Gastroesophageal sphincter (tissue), 4 donors: ENCODE measurements around the gene NEMP1. TPM values are rescaled to one million over a fixed set of nuclear protein-coding genes. Genes with fewer than 3 reads are reported as not detected.
A peak's percentile ranks its signal among the peaks of the same experiment; 100 is the strongest.
"Not testable (repeated sequence)": the region's sequence is repeated elsewhere in the genome, so short reads cannot be mapped to it uniquely, and the experiment has no call there.

Experiments
- ATAC-seq: fragments of 150-250 bp; one replicate; pipeline ENCODE4 v1.9.1; 2016; ENCODE audit warnings: mild to moderate bottlenecking, moderate library complexity
- H3K27ac ChIP-seq, 4 donors: fragments of 200-600 bp; sonication (generic) in 3 of 4; 1 replicate in 3 of 4; 2 replicates in 1 of 4; pipeline ENCODE4 v1.5.1; 2016 to 2019
- H3K27me3 ChIP-seq: fragments of 200-600 bp; sonication (generic); one replicate; pipeline ENCODE4 v1.5.1; 2019
- H3K36me3 ChIP-seq, 2 donors: fragments of 200-600 bp; sonication (generic); one replicate each; pipeline ENCODE4 v1.5.1; 2019; ENCODE audit warnings: control low read depth in 1 of 2
- H3K4me1 ChIP-seq, 3 donors: fragments of 200-600 bp; sonication (generic); 1 replicate in 2 of 3; 2 replicates in 1 of 3; pipeline ENCODE4 v1.5.1; 2016 to 2019; ENCODE audit warnings: control low read depth in 2 of 3
- H3K4me3 ChIP-seq, 2 donors: fragments of 200-600 bp; sonication (generic); one replicate each; pipeline ENCODE4 v1.5.1; 2019; ENCODE audit warnings: mild to moderate bottlenecking in 1 of 2, moderate library complexity in 1 of 2
- H3K9me3 ChIP-seq, 3 donors: fragments of 200-600 bp; sonication (generic); one replicate each; pipeline ENCODE4 v1.5.1; 2017 to 2019; ENCODE audit warnings: control low read depth in 2 of 3
- CTCF ChIP-seq, 4 experiments: fragments of 200-600 bp in 2 of 4; fragments of 450-650 bp in 2 of 4; sonication (generic) in 1 of 4; IDR thresholded peaks; one replicate each; pipeline ENCODE4 v1.5.1; 2017 to 2019; ENCODE audit warnings: antibody characterized with exemption in 4 of 4, mild to moderate bottlenecking in 2 of 4, moderate library complexity in 2 of 4
- EP300 ChIP-seq: sonication (generic); formaldehyde crosslinking; IDR thresholded peaks from one replicate; pipeline ENCODE4 v1.6.1; 2017; ENCODE audit warnings: antibody characterized with exemption, mild to moderate bottlenecking
- POLR2A ChIP-seq, 2 donors: fragments of 450-650 bp; IDR thresholded peaks; one replicate each; pipeline ENCODE4 v1.6.1; 2017; ENCODE audit warnings: antibody characterized with exemption in 2 of 2, mild to moderate bottlenecking in 2 of 2, moderate library complexity in 1 of 2
- POLR2AphosphoS5 ChIP-seq: sonication (generic); formaldehyde crosslinking; IDR thresholded peaks from one replicate; pipeline ENCODE4 v1.6.1; 2017; ENCODE audit warnings: antibody characterized with exemption
- WGBS, 2 donors: methylation state at CpG; one replicate each; pipeline ENCODE4 v1.1.5; 2018; ENCODE audit warnings: low coverage in 1 of 2; 5-methylcytosine and 5-hydroxymethylcytosine counted together
- total RNA-seq, 4 donors: library from RNA; depleted of rRNA; stranded (reverse); fragments of >200 nt; gene quantifications; one replicate each; pipeline ENCODE4 v1.1.0, GENCODE V29; 2016

Gene NEMP1
- total RNA-seq, 4 donors from 2014 or later = 11.8 to 14.9 (median 12.7) TPM

DNA sequence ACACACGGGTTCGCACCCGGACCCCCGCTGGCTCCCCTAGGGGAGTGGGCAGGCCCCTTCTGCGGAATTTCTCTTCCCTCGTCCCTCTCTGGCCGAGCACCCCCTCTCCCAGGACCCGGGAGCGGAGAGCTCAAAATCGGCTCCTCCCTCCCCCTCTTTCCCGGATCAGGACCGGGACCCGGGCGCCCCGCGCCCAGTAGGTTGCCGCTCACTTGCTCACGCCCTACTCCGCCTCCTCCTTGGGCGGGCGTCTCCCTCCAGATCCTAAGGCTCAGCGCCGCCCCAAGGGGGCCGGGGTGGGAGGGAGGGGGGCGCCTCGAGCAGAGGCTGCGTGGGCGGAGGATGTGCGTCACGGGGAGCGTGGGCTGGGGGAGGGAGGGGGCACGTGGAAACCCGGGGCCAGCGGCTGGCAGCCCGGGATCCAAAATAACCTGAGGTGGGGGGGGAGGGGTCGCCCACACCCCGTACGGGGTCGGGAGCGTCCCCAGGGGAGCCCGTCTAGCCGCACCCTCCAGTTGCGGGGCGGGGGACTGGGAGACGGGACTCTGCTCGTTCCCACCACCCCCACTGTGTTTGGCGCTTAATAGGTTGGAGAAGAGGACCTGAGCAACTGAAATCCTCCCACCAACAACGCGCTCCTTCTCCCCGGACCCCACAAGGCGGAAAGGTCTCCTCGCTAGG lies 8.6 kb upstream of the NEMP1 start:
- Histone ChIP-seq H3K4me1 (peaks cover 0 to 48% (median 20%) of the 10 kb centered on the region in 3 donors), H3K4me3 (peak overlapping the region; percentile 77 to 95), H3K27ac (peak overlapping the region; percentile 91 to 100 (median 100)), H3K36me3 (peaks cover 0 to 13% of the 10 kb centered on the region in 2 donors), H3K27me3 (no peaks in the 10 kb centered on the region), H3K9me3 (no peaks in the 10 kb centered on the region)
- ATAC-seq = peak; percentile 66
- TF ChIP-seq CTCF (IDR thresholded peaks at IDR 0.05) (no peak), POLR2AphosphoS5 (peak; percentile 86), EP300 (peak; percentile 25), POLR2A (IDR thresholded peaks at IDR 0.05) (peak; percentile 80 to 83)
- WGBS, 2 donors = 0% methylated on average over 1 of the region's 52 CpGs; no CpG with 5 or more reads in 1 of the 2 donors

GRCh38 chr12:57086493-57087009 lies 8.0 kb upstream of the NEMP1 start:
- 0% methylated on average over 3 to 11 of the region's 14 CpGs for WGBS, 2 donors

GRCh38 chr12:57085999-57086492 lies 7.5 kb upstream of the NEMP1 start:
- WGBS, 2 donors = 5 to 6% methylated on average over 12 of the region's 12 CpGs
- Histone ChIP-seq H3K27ac (peak overlapping the region; percentile 91 to 100 (median 100)), H3K4me3 (peak overlapping the region; percentile 77 to 95), H3K36me3 (peaks cover 0 to 2% of the 10 kb centered on the region in 2 donors), H3K4me1 (peaks cover 0 to 36% (median 9%) of the 10 kb centered on the region in 3 donors), H3K27me3 (no peaks in the 10 kb centered on the region), H3K9me3 (no peaks in the 10 kb centered on the region)
- TF ChIP-seq POLR2A (IDR thresholded peaks at IDR 0.05) = no peak
- TF ChIP-seq POLR2AphosphoS5 = peak; percentile 33
- TF ChIP-seq EP300 = no peak
- ATAC-seq = no peak

More at GRCh38 chr12:57086493-57087009, 8.0 kb upstream of the NEMP1 start:
- Histone ChIP-seq H3K4me1 (peaks cover 0 to 42% (median 14%) of the 10 kb centered on the region in 3 donors), H3K27me3 (no peaks in the 10 kb centered on the region), H3K27ac (peak overlapping the region; percentile 91 to 100 (median 100)), H3K4me3 (peak overlapping the region; percentile 77 to 95), H3K36me3 (peaks cover 0 to 7% of the 10 kb centered on the region in 2 donors), H3K9me3 (no peaks in the 10 kb centered on the region)
- TF ChIP-seq EP300 (no peak), CTCF (IDR thresholded peaks at IDR 0.05) (peak in 3 of 4 experiments; percentile 12 to 37 (median 27))
- no peak for ATAC-seq

DNA sequence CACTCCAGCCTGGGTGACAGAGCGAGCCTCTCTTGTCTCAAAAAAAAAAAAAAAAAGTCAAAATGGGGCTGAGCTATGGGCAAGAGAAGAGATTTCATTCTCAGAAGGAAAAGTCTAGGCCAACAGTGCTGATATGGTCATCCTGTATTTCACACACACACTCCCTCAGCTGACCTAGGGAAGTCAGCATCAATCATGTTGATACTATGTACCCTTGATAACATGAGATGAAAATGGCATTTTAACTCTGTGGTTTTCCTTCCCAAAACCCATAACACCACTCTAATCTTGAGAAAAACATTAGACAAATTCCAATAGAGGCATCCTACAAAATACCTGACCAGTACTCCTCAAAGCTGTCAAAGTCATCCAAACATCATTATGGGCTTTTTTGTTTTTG lies 2.3 kb upstream of the NEMP1 start:
- WGBS, 2 donors = 100% methylated on average over 1 of the region's 1 CpG; no CpG with 5 or more reads in 1 of the 2 donors
- Histone ChIP-seq H3K4me1 (peaks cover 0 to 32% (median 11%) of the 10 kb centered on the region in 3 donors), H3K27me3 (no peaks in the 10 kb centered on the region), H3K9me3 (no peaks in the 10 kb centered on the region), H3K36me3 (peaks cover 0 to 7% of the 10 kb centered on the region in 2 donors), H3K27ac (peak overlapping the region in 1 of 4 donors; percentile 84), H3K4me3 (no peak overlapping the region)
- TF ChIP-seq POLR2AphosphoS5 (no peak), CTCF (IDR thresholded peaks at IDR 0.05) (no peak), EP300 (no peak), POLR2A (IDR thresholded peaks at IDR 0.05) (no peak)
- no peak for ATAC-seq

GRCh38 chr12:57079821-57080220 lies 1.2 kb upstream of the NEMP1 start:
- Histone ChIP-seq H3K4me3 (no peak overlapping the region), H3K36me3 (peaks cover 0 to 10% of the 10 kb centered on the region in 2 donors), H3K27me3 (no peaks in the 10 kb centered on the region), H3K27ac (peak overlapping the region; percentile 76 to 87 (median 84)), H3K9me3 (no peaks in the 10 kb centered on the region), H3K4me1 (peaks cover 0 to 25% (median 11%) of the 10 kb centered on the region in 3 donors)
- no peak for ATAC-seq
- WGBS, 2 donors = 67 to 88% methylated on average over 1 of the region's 1 CpG
- no peak for TF ChIP-seq EP300
- no peak for TF ChIP-seq CTCF (IDR thresholded peaks at IDR 0.05)

DNA sequence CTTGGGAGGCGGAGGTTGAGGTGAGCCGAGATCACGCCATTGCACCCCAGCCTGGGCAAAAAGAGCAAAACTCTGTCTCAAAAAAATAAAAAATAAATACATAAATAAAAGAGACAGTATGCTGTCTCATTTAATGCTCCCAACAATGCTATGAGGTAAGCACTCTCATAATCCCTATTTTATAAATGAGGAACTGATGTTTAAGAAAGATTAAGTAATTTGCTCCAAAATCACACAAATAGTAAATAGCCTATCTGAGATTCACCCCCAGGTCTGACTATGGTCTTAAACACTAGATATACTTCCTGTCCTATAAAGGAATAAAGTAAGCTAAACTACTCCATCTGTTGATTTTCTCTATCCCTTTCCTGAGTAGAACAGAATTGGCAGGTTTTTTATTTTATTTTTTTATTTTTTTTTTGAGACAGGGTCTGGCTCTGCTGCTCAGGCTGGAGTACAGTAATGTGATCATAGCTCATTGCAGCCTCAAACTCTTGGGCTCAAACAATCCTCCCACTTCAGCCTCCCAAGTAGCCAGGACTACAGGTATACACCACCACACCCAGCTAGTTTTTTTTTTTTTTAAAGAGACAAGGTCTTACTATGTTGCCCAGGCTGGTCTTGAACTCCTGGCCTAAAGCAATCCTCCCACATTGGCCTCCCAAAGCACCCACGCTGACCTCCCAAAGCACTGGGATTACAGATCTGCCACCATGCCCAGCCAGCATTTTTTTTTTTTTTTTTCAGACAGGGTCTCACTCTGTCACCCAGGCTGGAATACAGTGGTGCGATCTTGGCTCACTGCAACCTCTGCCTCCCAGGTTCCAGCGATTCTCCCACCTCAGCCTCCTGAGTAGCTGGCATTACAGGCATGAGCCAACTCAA lies 4.8 kb downstream of the NEMP1 start:
- peak overlapping the region; percentile 60 to 81 (median 72) for H3K27ac ChIP-seq
- not testable (repeated sequence) for ATAC-seq, H3K4me3 ChIP-seq, H3K9me3 ChIP-seq, H3K27me3 ChIP-seq
- WGBS, 2 donors = 83 to 85% methylated on average over 5 of the region's 6 CpGs
- H3K4me1 ChIP-seq = peaks cover 7 to 46% (median 15%) of the 10 kb centered on the region in 3 donors
- H3K36me3 ChIP-seq = peaks cover 0 to 31% of the 10 kb centered on the region in 2 donors
